ENCODE measurements around the gene ADAMTS8.
"Not testable (repeated sequence)": the region's sequence is repeated elsewhere in the genome, so short reads cannot be mapped to it uniquely, and the experiment has no call there.

ADAMTS8 gene

GRCh38 chr11:130459521-130459920 lies 31.1 kb upstream of the ADAMTS8 start:
- DNase-seq, result no peak

GRCh38 chr11:130458410-130458729 lies 30.0 kb upstream of the ADAMTS8 start:
- DNase-seq, result no peak

- no peak for DNase-seq
These were observed 29.4 kb upstream of the ADAMTS8 start for GRCh38 chr11:130457623-130458409.

- DNase-seq, result no peak
These were observed 27.9 kb upstream of the ADAMTS8 start for GRCh38 chr11:130456286-130456685.

- DNase-seq, result no peak
These were observed 27.2 kb upstream of the ADAMTS8 start for GRCh38 chr11:130455483-130456127.

GRCh38 chr11:130454491-130455252 lies 26.3 kb upstream of the ADAMTS8 start:
- no peak for DNase-seq

- DNase-seq, result no peak
These were observed 24.5 kb upstream of the ADAMTS8 start for GRCh38 chr11:130452940-130453339.

- DNase-seq, result no peak
These were observed 23.8 kb upstream of the ADAMTS8 start for GRCh38 chr11:130452176-130452575.

- no peak for DNase-seq
These were observed 23.0 kb upstream of the ADAMTS8 start for GRCh38 chr11:130451231-130452019.

- no peak for DNase-seq
These were observed 21.8 kb upstream of the ADAMTS8 start for GRCh38 chr11:130449996-130450769.

- no peak for DNase-seq
These were observed 21.0 kb upstream of the ADAMTS8 start for GRCh38 chr11:130449310-130449990.

- DNase-seq, result peak; percentile 42
These were observed 20.3 kb upstream of the ADAMTS8 start, which contains the start of gene ADAMTS15 for GRCh38 chr11:130448416-130449309. Gene ADAMTS15, plus strand, starts transcription at chr11:130448645. Its CDS starts 329 bp downstream, at chr11:130448974.

GRCh38 chr11:130448039-130448415 lies 19.6 kb upstream of the ADAMTS8 start:
- DNase-seq, result no peak

GRCh38 chr11:130445788-130446187 lies 17.4 kb upstream of the ADAMTS8 start:
- no peak for DNase-seq

GRCh38 chr11:130442737-130443136 lies 14.3 kb upstream of the ADAMTS8 start:
- no peak for DNase-seq

GRCh38 chr11:130441719-130442118 lies 13.3 kb upstream of the ADAMTS8 start:
- DNase-seq, result no peak

GRCh38 chr11:130439876-130440275 lies 11.5 kb upstream of the ADAMTS8 start:
- DNase-seq, result no peak

GRCh38 chr11:130439160-130439519 lies 10.7 kb upstream of the ADAMTS8 start:
- no peak for DNase-seq

GRCh38 chr11:130438401-130439159 lies 10.2 kb upstream of the ADAMTS8 start:
- DNase-seq, result not testable (repeated sequence)

- DNase-seq, result no peak
These were observed 9.4 kb upstream of the ADAMTS8 start for GRCh38 chr11:130437848-130438247.
